Gastrocnemius medialis (tissue), 4 donors: ENCODE data around the gene TMEM63C.

ENCODE experiments used
- POLR2A ChIP-seq, 2 donors: fragments of 450-650 bp; IDR thresholded peaks; one replicate each; pipeline ENCODE4 v1.6.1; 2017; ENCODE audit warnings: antibody characterized with exemption in 2 of 2, mild to moderate bottlenecking in 2 of 2, moderate library complexity in 2 of 2
- TF ChIP-seq, protein P1 (sequence below), 5 experiments: fragments of 450-650 bp in 3 of 5; fragments of 200-600 bp in 2 of 5; sonication (generic) in 2 of 5; IDR thresholded peaks in 4 of 5; conservative IDR thresholded peaks in 1 of 5; 1 replicate in 4 of 5; 2 replicates in 1 of 5; pipeline ENCODE4 v1.5.1; 2016 to 2019; ENCODE audit warnings: antibody characterized with exemption in 5 of 5, mild to moderate bottlenecking in 3 of 5, moderate library complexity in 3 of 5

GRCh38 chr14:77278461-77279230 is 97.0 kb downstream of the TMEM63C start:
- TF ChIP-seq, protein P1, sequence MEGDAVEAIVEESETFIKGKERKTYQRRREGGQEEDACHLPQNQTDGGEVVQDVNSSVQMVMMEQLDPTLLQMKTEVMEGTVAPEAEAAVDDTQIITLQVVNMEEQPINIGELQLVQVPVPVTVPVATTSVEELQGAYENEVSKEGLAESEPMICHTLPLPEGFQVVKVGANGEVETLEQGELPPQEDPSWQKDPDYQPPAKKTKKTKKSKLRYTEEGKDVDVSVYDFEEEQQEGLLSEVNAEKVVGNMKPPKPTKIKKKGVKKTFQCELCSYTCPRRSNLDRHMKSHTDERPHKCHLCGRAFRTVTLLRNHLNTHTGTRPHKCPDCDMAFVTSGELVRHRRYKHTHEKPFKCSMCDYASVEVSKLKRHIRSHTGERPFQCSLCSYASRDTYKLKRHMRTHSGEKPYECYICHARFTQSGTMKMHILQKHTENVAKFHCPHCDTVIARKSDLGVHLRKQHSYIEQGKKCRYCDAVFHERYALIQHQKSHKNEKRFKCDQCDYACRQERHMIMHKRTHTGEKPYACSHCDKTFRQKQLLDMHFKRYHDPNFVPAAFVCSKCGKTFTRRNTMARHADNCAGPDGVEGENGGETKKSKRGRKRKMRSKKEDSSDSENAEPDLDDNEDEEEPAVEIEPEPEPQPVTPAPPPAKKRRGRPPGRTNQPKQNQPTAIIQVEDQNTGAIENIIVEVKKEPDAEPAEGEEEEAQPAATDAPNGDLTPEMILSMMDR (IDR thresholded peaks at IDR 0.05 in 4 of 5, conservative IDR thresholded peaks at IDR 0.05 in 1 of 5): no peak
- no peak for TF ChIP-seq POLR2A (IDR thresholded peaks at IDR 0.05)
